Activated B cell treated with CpG ODN at 0.5 μM for 24 hours (primary cell): ENCODE results near the gene PUDP. TPM values are rescaled to one million over a fixed set of nuclear protein-coding genes. Genes with fewer than 3 reads are reported as not detected.

Experiments used
- ATAC-seq: fragments of 200-7000 bp; cut with Tn5 transposase; one replicate; pipeline ENCODE4 v1.10.0; 2021; ENCODE audit warnings: low read depth, mild to moderate bottlenecking, moderate library complexity
- CTCF ChIA-PET: fragments of 350-600 bp; sonication (Branson Sonifier 250); formaldehyde crosslinking; loops from one replicate; lab custom pipeline; 2021; ENCODE audit warnings: antibody characterized with exemption; lab: Charles Lee
- POLR2A ChIA-PET: fragments of 350-600 bp; sonication (Branson Sonifier 250); formaldehyde crosslinking; loops from one replicate; lab custom pipeline; 2021; ENCODE audit warnings: antibody characterized with exemption; lab: Charles Lee
- DNase-seq: peaks from one replicate; pipeline ENCODE4 v3.0.0; 2022
- H3K27ac Mint-ChIP-seq: one replicate; pipeline ENCODE4 v1.8.0; 2020; ENCODE audit warnings: mixed read lengths
- H3K27me3 Mint-ChIP-seq: one replicate; pipeline ENCODE4 v1.8.0; 2021; ENCODE audit warnings: mixed read lengths
- H3K36me3 Mint-ChIP-seq: one replicate; pipeline ENCODE4 v1.8.0; 2021; ENCODE audit warnings: low read depth, mixed read lengths
- H3K4me1 Mint-ChIP-seq: one replicate; pipeline ENCODE4 v1.8.0; 2021; ENCODE audit warnings: mixed read lengths
- H3K4me3 Mint-ChIP-seq: one replicate; pipeline ENCODE4 v1.8.0; 2020; ENCODE audit warnings: mild to moderate bottlenecking, mixed read lengths
- H3K9me3 Mint-ChIP-seq: one replicate; pipeline ENCODE4 v1.8.0; 2020; ENCODE audit warnings: mixed read lengths
- CTCF ChIP-seq: fragments of 200-600 bp; IDR thresholded peaks from one replicate; pipeline ENCODE4 v1.8.0; 2022; ENCODE audit warnings: antibody characterized with exemption, mild to moderate bottlenecking
- intact Hi-C: fragments of 100-400 bp; cut with micrococcal nuclease; formaldehyde crosslinking; loops from one replicate; pipeline ENCODE4 v1.15.1; 2024
- total RNA-seq: library from RNA; stranded (reverse); gene quantifications from 2 replicates; pipeline ENCODE4 v1.2.3, GENCODE V29; 2022

Gene PUDP
- total RNA-seq, 1 donor from 2014 or later: 14.0 TPM

DNA sequence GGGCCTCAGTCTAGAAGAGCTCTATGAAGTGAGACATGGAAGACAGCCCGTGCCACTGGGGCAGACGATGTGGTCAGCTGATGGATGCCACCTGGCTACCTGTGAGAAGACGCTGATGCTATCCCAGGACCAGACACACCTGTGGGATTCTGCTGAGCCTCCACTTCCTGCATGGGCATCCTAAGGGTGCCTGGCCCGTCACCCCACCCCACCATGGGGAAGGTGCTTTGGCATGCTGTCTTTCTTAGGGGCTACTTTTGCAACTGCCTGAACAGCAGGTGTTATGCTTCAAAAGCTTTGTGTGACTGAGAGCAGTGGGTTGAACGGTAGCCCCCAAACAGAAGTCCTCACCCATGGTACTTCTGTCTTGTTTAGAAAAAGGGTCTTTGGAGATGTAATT, 65.4 kb downstream of the PUDP start:
- Mint-ChIP-seq H3K27me3 (no peaks in the 10 kb centered on the region), H3K36me3 (peaks cover 2% of the 10 kb centered on the region), H3K9me3 (no peaks in the 10 kb centered on the region), H3K27ac (peak overlapping the region; percentile 1), H3K4me3 (no peak overlapping the region), H3K4me1 (peaks cover 64% of the 10 kb centered on the region)
- ATAC-seq: no peak
- ChIA-PET CTCF (interaction anchor here (1.0 kb wide), 1 partner anchor 12 kb away, joined by 3 read pairs; no protein-coding TSS in a partner anchor), POLR2A (no interaction called here)
- intact Hi-C loops: loop anchor here (5.0 to 10.0 kb wide), 2 partner anchors 345 to 858 kb away; partner anchors contain the start of gene NLGN4X
- TF ChIP-seq CTCF: no peak
- DNase-seq: no peak

GRCh38 chrX:7077241-7078230, 70.4 kb downstream of the PUDP start:
- no peak for TF ChIP-seq CTCF
- Mint-ChIP-seq H3K4me3 (no peak overlapping the region), H3K27me3 (no peaks in the 10 kb centered on the region), H3K27ac (no peak overlapping the region), H3K9me3 (no peaks in the 10 kb centered on the region), H3K36me3 (peaks cover 20% of the 10 kb centered on the region), H3K4me1 (peaks cover 26% of the 10 kb centered on the region)
- CTCF ChIA-PET: no interaction called here
- ATAC-seq (no peak), DNase-seq (no peak)
- POLR2A ChIA-PET: no interaction called here
- intact Hi-C loops: no loop called here

DNA sequence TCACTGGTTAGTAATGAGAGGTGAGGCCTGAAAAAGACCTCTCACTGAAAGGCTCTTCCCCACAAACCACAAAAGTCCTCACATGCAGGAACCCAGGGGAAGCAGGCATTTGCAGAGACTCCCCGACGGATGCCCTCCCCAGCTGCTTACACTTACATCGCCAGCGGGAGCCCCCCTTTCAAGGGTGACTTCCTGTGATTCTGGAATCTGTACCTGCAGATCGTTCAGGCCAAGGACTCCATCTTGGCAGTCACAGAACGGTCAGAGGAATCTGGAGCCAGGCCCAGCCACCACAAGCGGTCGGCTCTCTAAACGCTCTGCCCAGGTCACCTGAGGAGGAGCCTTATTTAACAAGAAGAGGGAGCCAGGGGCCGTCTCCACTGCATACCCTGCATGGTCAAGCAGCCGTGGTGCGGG, 71.7 kb downstream of the PUDP start:
- no peak for DNase-seq
- Mint-ChIP-seq H3K27me3 (no peaks in the 10 kb centered on the region), H3K9me3 (no peaks in the 10 kb centered on the region), H3K36me3 (peaks cover 22% of the 10 kb centered on the region), H3K4me3 (no peak overlapping the region), H3K4me1 (peaks cover 19% of the 10 kb centered on the region), H3K27ac (no peak overlapping the region)
- ChIA-PET CTCF (no interaction called here), POLR2A (no interaction called here)
- no peak for ATAC-seq
- intact Hi-C loops: no loop called here
- no peak for TF ChIP-seq CTCF

DNA sequence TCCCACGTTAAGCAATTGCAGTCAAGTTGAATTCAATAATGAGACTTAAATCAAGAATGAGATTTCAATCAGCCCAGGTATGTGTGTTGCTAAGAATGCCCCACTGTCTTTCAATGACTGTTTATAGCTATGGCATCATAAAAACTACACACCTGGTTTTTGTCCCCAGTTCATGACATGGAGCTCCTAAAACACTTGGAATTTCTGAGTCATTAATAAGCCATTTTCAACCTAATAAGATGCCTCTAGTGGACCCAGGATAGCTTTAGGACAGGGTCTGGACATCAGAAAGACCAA, 73.1 kb downstream of the PUDP start:
- no peak for TF ChIP-seq CTCF
- Mint-ChIP-seq H3K4me3 (no peak overlapping the region), H3K27me3 (no peaks in the 10 kb centered on the region), H3K4me1 (peaks cover 19% of the 10 kb centered on the region), H3K36me3 (peaks cover 22% of the 10 kb centered on the region), H3K27ac (no peak overlapping the region), H3K9me3 (no peaks in the 10 kb centered on the region)
- POLR2A ChIA-PET: no interaction called here
- no peak for ATAC-seq
- CTCF ChIA-PET: no interaction called here
- intact Hi-C loops: no loop called here
- no peak for DNase-seq

DNA sequence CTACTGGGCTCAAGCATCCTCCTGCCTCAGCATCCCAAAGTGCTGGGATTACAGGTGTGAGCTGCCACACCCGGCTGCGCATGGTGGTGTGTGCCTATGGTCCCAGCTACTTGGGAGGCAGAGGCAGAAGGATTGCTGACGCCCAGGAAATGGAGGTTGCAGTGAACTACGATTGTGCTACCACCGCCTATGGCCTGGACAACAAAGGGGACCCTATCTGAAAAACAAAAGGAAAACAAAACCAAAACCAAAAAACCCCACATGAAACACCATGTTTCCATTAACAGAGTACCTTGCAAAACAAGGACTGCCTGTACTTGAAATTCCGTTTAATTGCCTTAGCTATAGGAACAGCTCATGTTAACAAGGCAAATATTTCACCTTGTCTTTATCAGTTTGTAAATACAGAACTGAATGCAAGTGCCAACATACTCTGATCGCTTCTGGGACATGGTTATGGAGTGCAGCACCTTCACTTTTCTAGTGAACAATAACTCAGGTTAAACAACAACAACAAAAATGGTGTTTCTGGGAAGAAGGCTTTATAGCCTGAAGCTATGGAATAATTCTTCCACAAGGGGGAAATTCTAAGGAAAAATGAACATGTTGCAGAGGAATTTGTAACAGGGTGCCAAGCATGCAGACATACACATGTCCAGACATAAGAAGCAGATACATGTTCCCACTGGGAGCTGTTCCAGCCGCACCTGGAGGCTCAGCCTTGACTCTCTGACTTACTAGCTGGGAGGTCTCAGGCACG, 73.6 kb downstream of the PUDP start:
- CTCF ChIA-PET: no interaction called here
- no peak overlapping the region for H3K27ac Mint-ChIP-seq
- POLR2A ChIA-PET: no interaction called here

More for the DNA sequence above, 73.6 kb downstream of the PUDP start:
- Mint-ChIP-seq H3K4me1 (peaks cover 23% of the 10 kb centered on the region), H3K36me3 (peaks cover 22% of the 10 kb centered on the region), H3K27me3 (no peaks in the 10 kb centered on the region), H3K4me3 (no peak overlapping the region), H3K9me3 (no peaks in the 10 kb centered on the region)
- ATAC-seq: no peak
- intact Hi-C loops: no loop called here
- no peak for TF ChIP-seq CTCF
- no peak for DNase-seq
